GM21717 (cell line): ENCODE data around the gene CP.
A peak's percentile ranks its signal among the peaks of the same experiment; 100 is the strongest.
"Not testable (repeated sequence)": the region's sequence is repeated elsewhere in the genome, so short reads cannot be mapped to it uniquely, and the experiment has no call there.

Experiments
- ATAC-seq: cut with Tn5 transposase; IDR thresholded peaks from one replicate; pipeline ENCODE4 v1.9.1; 2021; ENCODE audit warnings: mild to moderate bottlenecking, moderate library complexity; ENCODE audit not compliant: unreplicated experiment

CP gene

DNA sequence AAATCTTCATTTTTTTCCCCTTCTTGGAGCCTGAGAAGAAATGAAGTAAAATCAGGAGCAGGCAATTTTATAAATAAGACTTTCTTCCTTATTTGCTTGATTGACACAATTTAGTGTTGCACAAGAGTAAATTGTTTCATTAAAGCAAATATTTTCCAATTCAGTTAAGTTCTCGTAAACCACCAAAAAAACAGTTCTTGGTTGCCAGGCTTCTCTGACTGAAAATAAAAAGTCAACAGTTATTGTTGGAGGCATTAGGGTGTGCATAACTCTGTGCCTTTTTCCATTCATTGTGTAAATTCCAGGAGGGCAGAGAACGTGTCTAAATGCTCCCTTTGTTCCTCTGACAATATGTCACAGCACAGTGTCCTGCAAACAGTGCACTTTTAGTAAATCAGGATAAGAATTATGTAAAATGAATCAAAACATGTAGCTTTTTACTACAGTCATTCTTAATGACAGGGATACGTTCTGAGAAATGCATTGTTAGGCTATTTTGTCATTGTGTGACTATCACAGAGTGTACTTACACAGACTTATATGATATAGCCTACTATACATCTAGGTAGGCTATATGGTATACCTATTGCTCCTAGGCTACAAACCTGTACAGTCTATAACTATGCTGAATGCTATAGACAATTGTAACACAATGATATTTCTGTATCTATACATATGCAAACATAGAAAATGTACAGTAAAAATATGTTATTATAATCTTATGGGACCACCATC is at the start of gene CP:
CP (minus strand) TSS at position 47 of the 735 bp plus-strand sequence; CDS start at position 10, 37 bp downstream.
- ATAC-seq = no peak

DNA sequence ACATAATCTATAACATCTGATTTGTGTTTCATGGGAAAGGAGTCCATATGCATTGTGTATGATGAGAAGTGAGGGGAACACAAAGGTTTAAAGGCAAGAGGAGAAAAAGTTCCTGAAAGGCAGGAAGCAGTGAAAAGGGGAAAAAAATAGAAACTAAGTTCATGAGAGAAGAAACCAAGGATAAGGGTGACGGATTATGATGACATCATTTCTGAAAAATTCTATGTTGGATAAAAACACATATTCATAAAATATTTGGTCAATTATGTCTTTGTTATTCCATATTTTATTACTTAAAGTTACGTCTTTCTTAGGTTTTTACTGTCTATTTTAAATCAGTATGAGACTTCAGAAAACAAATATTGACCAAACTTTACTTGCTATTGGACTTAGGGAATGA is 48.6 kb upstream of the CP start:
- ATAC-seq = no peak

DNA sequence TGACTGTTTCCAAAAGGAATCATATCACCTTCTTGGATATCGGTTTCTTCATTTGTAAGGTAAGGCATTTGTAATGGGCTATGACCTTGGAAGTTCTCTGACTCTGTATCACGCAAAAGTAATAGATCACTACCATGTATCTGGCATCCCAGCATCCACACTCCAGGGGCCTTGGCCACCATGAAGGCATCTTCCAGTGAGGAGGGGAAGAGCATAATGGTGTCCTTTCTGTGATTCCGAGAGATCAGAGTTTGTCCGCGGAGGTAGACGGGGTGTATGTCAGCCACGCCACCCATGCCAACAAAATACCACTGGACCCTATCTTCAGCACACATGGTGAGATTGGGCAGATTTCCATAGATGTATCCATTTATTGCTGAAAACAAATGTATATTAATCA is 48.1 kb upstream of the CP start:
- no peak for ATAC-seq

DNA sequence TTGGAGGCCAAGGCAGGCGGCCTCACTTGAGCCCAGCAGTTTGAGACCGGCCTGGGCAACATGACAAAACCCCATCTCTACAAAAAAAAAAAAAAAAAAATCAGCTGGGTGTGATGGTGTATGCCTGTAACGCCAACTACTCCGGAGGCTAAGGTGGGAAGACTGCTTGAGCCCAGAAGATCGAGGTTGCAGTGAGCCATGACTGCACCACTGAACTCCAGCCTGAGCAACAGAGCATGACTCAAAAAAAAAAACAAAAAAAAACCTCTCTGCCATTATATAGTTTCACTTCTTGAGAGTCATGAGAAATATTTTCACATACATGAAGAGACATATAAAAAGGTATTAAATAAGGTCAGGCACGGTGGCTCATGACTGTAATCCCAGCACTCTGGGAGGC is 45.9 kb upstream of the CP start:
- peak; percentile 59 for ATAC-seq

DNA sequence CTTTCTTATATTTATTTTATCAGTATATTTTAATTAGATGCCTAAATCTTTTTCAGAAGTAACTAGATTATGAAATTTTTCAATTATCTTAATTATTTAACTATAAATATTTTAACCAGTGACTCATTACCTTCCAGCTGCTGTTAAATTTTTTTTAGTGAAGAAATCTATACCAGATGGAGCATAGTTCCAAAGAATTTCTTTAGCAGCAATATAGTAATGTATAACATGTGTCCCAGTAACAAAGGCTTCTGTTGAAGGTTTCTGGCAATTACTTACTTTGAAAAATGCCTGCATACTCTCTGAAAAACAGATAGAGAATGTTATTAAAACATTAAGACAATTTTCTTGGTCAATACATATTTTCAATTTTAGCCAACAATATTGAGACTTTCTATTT is 45.1 kb upstream of the CP start:
- no peak for ATAC-seq

DNA sequence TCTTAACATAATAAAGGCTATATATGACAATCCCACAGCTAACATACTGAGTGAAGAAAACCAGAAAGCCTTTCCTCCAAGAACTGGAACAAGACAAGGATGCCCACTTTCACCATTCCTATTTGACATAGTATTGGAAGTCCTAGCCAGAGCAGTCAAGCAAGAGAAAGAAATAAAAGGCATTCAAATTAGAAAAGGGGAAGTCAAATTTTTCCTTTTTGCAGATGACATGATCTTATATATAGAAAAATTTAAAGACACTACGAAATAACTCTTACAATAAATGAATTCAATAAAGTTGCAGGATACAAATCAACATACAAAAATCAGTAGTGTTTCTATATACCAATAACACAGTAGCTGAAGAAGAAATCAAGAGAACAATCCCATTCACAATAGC is 42.2 kb upstream of the CP start:
- no peak for ATAC-seq

DNA sequence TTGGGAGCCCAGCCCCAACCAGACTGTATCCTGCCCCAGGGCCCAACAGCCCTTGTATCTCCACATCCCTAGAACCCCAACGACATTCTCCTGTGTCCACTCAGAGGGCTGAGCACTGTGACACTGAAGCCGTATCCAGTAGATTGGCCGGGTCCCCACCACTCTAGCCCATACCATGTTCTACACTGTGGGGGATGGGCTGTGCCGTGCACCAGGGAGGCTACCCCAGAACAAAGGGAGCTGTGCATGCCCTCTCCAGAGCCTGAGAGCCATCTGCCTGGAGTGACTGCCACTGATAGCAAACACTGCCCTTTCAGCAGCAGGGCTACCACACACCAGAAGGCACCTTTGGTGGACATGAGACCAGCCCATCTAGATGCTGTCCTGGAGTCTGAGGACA is 37.1 kb upstream of the CP start:
- ATAC-seq = no peak

DNA sequence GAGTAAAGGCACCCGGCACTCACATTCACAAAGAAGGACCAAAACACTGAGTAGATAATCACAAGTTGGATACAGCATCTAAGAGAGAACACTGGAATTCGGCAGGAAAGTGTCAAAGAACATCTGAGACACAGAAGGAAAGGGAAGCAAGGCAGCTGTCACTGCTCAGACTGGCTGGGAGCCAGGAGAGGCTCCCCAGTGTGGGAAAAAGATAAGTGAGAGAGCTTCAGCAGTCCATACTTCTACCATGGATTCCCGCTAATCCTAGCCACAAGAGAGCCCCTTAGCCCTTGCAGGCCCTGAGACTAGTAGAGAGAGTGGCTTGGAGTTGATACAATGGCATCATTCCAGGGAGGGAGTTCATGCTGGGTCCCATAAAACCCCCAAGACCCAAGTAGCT is 36.7 kb upstream of the CP start:
- ATAC-seq = no peak

DNA sequence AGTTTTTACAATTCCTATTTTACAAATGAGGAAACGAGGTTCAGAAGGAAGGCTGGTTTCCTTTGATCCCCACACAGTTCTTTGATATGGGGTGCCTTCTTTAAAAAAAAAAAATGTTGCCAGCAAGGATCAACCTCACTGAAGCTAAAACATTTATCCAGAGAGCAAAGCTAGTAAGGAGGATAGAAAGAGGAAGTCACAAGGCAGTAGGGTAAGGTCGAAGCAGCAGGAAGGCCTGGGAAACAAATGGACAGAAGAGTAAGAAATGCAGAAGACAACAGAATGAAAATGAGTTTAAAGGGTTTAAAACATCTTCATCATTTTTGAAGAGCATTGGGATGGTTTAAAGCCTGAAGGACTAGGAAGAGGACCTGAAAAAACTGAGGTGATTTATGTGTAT is 30.6 kb upstream of the CP start:
- ATAC-seq = no peak

DNA sequence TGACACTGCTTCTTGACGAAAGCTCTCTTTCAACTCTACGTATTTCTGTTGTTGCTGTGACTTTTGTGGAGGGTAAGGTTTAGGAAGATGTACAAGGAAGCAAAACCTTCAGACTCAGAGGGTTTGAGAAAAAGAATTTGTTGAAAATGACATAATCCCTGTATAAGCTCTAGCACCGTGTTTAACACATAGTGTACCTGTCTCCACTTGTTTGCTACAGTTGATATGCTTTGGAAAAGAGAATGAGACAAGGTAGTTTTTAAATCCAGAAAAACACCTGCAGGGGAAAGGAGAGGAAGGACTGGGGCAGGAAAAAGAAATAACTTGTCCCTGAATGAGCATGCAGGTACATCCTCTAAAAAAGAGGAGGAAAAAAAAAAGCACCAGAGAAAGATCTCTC is 29.6 kb upstream of the CP start:
- ATAC-seq = no peak

DNA sequence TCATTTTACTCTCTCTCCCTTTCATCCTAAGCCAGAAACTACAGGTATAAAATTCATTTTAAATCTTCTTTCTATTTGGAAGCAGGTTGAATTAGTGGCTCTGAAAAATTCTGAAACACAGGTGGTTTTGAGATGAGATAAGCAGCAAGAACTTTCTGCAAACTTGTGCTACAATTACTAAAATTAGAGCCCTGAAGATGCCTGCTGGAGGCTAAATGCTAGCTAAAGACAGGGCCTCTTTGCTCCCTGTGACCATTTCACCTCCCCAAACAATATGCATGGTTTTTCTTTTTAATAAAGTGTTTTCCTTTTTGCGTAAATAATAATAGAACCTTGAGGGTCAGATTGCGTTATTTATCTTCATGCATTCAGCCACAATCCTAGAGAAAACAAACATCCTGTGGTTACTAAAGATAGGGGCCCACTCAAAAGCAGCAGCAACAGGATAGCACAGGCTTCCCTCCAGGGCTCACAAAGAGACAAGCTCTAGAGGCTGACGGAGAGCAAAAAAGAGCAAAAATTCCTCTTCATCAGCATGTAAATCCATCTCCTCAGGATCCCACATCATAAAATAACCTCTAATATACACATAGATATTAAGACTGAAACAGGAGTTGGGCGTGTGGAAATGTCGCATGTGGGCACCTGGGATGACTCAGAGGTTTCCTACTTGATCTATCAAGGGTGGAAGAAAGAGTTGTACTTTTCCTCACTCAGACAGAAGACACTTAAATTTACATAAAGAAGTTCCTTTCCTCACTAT is 26.5 kb upstream of the CP start:
- ATAC-seq = peak; percentile 66

DNA sequence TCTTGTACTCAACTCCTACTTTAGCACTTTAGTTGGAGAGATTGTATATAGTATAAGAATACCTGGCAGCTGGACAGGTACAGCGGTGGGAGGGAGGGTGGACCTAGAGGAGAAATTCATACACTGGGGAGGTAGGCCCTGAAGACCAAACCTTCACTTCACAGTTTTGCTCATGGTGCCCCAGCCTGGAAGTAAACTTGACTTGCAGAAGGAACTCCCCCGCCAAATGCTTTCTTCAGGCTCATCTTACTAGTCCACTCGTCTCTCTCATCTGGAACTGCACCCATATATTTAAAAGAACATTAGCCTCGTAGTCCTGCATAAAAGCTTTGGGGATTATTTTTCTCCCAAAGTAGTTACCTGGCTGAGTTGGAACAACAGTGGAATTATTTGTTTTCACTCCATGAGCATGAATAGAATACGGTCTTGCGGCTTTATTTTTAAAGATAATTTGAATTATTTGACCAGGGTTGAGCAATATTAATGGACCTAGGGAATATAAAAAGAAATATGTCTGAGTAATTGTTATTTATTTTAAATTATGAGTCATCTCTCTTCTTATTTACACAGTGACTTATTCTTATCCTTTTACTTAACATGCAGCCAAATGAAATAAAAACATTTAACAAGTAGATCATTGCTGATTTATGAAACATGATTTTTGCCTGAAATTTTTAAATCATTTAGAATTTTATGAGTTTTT is 25.5 kb upstream of the CP start:
- ATAC-seq = no peak

DNA sequence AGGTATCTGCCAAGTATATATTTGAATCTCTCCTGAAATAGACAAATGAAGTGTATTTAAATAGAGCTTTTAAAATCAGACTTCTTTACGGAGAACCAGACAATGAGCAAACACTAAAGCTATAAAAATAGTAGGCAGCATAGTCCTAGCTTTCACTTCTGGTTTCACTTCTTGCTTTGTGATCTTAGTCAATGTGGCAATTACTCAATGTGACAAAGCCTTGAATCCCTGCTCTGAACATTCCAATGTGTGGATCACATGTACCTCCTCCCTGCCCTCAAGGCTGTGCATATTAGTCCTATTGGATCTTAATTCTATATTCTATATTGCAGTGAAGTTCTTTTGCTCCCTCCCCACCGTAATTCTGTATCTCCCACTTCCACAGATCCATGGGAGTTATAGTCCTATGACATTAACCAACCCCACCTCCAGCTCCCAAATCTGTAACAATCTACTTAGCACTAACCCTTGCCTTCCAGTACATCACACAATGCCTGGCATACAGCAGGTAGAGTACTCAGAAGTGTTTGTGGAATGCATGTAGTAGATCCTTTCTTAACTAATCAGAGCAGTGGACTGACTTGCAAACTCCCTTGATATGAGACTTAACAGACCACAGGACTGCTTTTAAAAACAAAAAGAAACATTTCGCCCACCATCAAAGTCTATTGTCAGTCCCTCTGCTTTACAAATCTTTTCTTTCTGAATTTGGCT is 24.3 kb upstream of the CP start:
- ATAC-seq = peak; percentile 83

DNA sequence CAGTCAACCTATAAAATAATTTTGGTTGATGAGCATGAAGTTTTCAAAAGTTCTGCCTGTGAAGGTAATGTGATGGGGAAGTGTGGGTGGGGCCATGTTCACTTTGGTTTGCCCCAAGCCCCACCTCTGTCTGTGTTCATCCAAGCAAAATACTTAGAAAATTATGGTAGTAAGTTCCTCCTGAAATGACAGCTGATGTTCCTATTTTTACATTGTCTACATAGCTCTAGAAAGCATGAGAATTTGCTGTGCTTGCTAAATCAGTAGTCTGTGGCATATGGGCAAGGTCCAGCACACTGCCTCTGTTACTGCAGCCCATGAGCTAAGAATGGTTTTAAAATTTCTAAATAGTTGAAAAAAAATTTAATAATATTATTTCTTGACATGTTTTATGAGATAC is 21.9 kb upstream of the CP start:
- peak; percentile 48 for ATAC-seq

DNA sequence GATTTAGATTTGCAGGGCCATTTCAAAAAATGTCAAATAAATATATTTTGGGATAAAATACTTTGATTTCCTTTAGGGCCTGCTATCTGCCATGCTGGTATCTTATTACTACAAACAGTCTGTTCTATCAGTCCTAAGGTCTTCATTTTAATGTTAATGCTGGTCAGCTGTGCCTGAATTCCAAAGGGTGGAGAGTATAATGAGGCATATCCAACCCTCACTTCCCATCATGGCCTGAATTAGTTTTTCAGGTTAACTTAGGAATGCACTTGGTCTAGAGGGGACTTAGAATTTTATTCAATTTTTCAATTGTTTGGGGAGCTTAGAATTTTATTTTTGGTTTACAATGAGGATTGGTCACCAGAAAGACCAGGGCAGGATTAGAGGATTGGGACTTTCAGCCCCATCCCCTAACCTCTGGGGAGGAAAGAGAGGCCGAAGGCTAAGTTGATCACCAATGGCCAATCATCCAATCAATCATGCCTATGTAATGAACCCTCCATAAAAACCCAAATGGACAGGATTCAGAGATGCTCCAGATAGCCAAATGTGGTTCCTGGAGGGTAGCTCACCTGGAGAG is 17.8 kb upstream of the CP start:
- no peak for ATAC-seq

DNA sequence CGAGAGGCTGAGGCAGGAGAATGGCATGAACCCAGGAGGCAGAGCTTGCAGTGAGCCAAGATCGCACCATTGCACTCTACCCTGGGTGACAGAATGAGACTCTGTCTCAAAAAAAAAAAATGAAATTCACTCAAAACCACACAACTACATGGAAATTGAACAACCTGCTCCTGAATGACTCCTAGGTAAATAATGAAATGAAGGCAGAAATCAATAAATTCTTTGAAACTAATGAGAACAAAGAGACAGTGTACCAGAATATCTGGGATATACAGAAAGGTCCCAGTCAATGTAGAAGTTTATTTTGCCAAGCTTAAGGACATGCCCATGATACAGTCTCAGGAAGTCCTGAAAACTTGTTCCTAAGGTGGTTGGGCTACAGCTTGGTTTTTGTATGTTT is 16.6 kb upstream of the CP start:
- ATAC-seq = not testable (repeated sequence)

DNA sequence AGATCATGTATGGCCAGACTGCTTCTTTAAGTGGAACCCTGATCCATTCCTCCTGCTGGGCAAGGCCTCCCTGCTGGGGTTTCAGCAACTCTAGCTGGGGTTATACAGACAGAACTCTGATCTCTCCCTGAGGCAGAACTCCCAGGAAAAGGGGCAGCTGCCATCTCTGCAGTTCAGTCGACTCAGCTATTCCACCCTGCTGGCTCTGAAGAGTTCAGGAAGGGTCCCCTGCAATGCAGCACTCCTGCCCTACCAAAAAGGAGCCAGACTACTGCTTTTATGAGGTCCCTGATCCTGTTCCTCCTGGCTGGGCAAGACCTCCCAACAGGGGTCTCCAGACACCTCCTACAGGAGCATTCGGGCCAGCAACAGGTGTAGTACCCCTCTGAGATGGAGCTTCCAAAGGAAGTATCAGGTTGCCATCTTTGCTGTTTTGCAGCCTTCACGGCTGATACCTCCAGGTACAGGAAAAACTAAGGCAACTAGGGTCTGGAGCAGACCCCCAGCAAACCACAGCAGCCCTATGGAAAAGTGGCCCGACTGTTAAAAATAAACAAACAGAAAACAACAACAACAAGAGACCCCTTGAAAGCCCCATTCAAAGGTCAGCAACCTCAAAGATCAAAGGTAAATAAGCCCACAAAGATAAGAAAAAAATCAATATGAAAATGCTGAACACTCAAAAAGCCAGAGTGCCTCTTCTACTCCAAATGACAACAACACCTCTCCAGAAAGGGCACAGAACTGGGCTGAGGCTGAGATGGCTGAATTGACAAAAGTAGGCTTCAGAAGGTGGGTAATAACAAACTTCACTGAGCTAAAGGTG is 14.2 kb upstream of the CP start:
- no peak for ATAC-seq

DNA sequence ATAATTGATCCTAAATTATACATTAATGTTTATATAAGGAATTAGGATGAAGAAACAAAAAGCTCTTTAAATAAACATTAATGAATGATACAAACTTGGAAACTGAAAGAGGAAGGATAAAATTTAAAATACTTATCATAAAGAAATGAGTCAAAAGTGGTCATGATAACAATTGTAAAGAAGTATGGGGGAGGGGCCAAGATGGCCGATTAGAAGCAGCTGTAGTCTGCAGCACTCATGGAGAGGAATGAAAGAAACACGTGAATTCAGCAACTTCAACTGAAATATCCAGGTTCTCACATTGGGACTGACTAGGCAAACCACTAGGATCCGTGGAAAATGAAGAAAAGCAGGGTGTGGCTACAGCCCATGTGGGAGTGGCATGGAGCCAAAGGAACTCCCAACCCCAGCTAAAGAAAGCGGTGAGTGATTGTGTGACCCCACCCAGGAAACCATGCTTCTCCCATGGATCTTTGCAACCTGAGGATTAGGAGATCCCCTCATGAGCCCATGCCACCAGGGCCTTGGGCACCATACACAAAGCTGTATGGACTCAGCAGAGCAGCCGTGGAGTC is 13.1 kb upstream of the CP start:
- ATAC-seq = no peak

DNA sequence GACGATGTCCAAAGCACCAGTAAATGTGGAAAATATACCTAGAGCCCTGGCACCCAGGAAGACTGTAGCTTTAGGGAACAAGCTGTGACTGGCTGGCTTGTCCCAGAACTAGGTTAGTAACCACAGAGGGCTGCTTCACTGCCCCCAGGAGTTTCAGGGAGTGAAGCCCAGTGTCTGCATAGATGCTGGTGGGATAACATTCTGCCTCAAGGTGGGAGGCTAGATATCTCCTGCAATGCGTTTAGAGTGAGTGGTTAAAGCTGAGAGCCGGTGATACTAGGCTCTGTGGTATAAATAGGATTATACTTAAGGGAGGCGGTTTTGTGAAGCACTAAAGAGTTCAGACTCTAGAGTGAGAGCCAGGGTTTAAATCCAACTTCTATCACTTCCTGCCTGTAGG is 11.7 kb upstream of the CP start:
- no peak for ATAC-seq

DNA sequence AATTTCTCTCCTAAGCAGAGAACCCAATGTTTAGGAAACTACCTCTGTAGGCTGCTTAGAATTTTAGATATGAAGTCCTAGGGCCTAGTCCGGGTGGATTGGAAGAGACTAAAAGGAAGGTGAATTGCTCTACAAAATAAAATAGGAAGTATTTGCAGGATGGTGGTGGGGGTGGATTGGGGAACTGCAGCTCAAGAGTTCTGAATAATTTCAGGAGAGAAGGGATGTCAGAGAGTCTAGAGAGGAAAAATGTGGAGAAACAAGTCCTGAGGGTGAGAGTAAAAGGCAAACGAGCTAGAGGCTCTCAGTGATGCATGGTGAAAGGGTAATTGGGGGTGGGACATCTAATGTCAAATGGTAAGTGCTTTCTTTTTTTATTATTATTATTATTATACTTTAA is 10.2 kb upstream of the CP start:
- ATAC-seq = no peak
